GM21528 (cell line): Measurements from ENCODE around the gene IZUMO4.

Source experiments
- ATAC-seq: cut with Tn5 transposase; IDR thresholded peaks from one replicate; pipeline ENCODE4 v1.9.1; 2021; ENCODE audit warnings: mild to moderate bottlenecking, moderate library complexity; ENCODE audit not compliant: unreplicated experiment, low FRiP score

The IZUMO4 gene

GRCh38 chr19:2140138-2140569 is 43.4 kb downstream of the IZUMO4 start:
- ATAC-seq = no peak

GRCh38 chr19:2142173-2142829 is 45.6 kb downstream of the IZUMO4 start:
- no peak for ATAC-seq

DNA sequence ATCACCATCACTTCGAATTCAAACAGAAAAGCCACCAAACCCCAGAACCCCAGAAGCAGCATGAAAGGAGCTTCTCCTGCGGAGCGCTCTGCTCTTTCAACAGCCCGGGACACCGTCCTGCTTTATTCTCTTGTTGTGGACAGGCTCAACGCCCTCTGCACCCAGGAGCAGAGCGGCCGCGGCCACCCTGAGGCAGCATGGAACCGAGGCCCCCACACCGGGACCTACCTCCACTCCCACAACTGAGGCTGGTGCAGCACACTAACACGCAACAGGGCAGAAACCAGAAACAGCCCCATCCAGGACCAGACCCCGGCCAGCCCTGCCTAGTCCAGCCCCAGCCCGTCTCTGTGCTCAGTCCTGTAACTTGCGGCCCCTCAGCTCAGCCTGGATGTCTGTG is 47.5 kb downstream of the IZUMO4 start:
- no peak for ATAC-seq

GRCh38 chr19:2145831-2146241 is 49.1 kb downstream of the IZUMO4 start:
- ATAC-seq = no peak

GRCh38 chr19:2148482-2149135 is 51.9 kb downstream of the IZUMO4 start:
- ATAC-seq = no peak
